AML-193 (cell line): ENCODE data around the gene GABARAP.
A peak's percentile ranks its signal among the peaks of the same experiment; 100 is the strongest.

ENCODE experiments used
- DNase-seq, 2 experiments: peaks; one replicate each; lab custom pipeline; 2025; lab: John Stamatoyannopoulos, UW

The GABARAP gene

DNA sequence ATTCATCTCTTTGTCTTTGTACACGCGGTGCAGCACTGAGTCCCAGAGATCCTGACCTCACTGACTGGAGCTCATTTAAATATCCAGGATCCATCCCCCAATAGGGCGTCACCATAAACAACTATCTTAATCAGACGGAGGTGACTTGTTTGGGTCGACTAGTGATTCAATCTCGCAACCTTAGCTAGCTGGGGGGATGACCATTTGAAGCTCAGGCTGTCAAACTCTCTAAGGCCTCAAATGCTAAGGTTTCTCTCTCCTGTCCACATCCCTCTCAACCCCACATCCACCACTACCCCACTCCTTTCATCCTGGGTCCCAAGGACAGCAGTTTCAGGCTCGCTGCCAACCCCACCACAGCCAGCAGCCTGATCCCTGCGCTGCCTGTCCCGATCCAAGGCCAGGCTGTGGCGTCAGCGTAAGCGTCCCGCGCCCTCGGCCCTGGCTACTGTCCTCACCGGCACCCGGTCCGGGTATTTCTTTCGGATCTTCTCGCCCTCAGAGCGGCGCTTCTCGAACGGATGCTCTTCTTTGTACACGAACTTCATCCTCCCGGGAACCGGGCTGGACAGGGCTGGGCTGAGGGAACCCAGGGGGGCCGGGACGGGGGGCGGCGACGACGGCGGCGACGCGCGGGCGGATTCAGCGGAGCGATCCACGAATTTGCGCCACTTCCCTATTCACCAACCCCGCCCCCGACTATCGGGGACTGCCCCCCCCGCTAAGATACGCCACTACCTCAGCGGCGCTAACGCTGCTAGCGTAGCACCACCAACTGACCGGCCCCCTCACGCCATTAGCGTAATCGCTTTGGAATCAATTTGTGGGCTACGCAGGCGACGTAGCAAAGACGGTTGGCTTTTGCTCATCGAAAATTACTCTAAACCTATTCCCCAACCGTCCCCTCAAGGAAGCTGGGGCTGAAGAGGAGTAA, at the start of gene GABARAP:
TSS of gene GABARAP (minus strand) at position 667 of the 934 bp plus-strand sequence. CDS start at position 548, 119 bp downstream.
- DNase-seq, result peak; percentile 39 to 47

DNA sequence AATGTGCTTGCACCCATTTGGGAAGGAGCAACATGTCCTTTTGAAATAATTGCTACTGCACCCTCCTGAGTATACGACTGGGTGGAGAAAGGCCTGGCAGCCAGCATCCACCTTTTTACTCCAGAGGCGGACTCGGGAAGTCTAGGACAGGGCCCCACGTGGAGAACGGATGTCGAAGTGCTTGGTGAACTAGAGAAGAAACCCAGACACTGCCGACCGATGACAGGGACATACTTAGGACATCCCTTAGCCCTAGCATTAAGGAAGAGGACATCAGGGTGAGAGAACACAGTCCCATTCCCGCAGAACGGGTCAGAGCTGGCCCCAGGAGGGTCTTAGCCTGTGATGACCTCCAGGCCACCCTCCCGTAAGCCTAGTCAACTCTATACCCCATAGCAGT, 48.4 kb upstream of the GABARAP start:
- DNase-seq, result no peak

DNA sequence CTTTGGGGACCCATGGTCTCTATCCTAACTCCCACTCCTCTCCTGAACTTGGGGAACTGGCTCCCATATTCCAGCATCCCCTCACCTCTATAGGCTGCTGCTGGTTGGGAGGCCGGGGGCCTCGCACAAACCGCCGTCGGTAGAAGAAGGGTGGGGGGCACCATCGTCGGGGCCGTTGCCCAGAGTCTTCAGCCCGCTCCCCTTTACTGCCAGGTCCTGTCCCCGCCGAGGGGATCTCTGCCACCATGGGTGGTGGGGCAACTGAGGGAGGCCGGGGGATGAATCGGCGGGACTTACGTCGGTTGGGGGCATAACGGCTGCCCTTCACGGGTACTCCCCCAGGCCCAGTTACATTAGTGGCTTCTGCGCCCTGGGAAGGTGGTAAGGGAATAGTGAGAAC, 47.9 kb upstream of the GABARAP start:
- no peak for DNase-seq

- no peak for DNase-seq
Observed at GRCh38 chr17:7289256-7290032, 47.2 kb upstream of the GABARAP start.

DNA sequence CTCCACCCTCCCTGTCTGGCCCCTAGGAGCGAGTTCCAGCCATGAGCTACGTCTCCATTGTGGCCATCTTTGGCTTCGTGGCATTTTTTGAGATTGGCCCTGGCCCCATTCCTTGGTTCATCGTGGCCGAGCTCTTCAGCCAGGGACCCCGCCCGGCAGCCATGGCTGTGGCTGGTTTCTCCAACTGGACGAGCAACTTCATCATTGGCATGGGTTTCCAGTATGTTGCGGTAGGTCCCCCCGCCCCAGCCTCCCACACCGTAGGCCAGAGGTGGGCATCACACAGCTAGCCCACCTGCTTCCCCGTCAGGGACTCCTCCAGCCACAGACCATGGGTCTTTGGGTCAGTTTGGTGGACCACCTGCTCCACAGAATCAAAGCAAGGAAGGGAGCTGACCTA, 43.4 kb upstream of the GABARAP start:
- no peak for DNase-seq

- DNase-seq, result no peak
Observed at GRCh38 chr17:7284911-7285310, 42.7 kb upstream of the GABARAP start.

DNA sequence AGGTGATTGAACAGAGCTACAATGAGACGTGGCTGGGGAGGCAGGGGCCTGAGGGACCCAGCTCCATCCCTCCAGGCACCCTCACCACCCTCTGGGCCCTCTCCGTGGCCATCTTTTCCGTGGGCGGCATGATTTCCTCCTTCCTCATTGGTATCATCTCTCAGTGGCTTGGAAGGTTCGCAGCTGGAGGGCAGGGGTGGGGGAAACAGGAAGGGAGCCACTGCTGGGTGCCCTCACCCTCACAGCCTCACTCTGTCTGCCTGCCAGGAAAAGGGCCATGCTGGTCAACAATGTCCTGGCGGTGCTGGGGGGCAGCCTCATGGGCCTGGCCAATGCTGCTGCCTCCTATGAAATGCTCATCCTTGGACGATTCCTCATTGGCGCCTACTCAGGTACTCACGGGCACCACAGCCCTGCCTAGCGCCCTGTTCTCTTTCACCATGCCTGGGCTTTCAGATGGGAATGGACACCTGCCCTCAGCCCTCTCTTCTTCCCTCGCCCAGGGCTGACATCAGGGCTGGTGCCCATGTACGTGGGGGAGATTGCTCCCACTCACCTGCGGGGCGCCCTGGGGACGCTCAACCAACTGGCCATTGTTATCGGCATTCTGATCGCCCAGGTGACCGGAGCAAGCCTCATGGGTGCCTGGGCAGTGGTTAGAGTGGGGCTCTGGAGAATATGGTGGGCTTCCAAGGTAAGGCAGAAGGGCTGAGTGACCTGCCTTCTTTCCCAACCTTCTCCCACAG, 41.4 kb upstream of the GABARAP start:
- DNase-seq, result no peak

DNA sequence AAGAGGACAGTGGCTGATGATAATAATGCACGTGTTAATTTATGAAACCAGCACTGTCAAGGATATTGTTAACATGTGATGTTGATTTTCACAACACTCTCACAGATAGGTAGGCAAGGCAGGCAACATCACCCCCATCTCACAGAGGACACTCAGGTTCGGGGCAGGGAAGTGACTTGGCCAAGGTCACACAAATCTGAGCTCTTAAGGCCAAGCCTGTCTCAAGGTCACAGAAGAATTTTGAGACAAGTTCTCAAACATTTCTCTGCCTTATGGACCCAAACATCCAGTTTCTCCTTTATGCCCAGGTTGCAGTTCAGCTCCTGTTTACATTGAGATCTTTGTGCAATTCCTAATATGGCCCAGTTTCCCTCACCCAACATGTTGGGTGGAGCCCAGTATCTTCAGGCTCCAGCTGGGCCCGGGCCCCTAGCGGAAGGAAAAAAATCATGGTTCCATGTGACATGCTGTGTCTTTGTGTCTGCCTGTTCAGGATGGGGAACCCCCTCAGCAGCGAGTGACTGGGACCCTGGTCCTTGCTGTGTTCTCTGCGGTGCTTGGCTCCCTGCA, 40.6 kb upstream of the GABARAP start:
- no peak for DNase-seq

- no peak for DNase-seq
Observed at GRCh38 chr17:7281953-7282751, 39.9 kb upstream of the GABARAP start.

DNA sequence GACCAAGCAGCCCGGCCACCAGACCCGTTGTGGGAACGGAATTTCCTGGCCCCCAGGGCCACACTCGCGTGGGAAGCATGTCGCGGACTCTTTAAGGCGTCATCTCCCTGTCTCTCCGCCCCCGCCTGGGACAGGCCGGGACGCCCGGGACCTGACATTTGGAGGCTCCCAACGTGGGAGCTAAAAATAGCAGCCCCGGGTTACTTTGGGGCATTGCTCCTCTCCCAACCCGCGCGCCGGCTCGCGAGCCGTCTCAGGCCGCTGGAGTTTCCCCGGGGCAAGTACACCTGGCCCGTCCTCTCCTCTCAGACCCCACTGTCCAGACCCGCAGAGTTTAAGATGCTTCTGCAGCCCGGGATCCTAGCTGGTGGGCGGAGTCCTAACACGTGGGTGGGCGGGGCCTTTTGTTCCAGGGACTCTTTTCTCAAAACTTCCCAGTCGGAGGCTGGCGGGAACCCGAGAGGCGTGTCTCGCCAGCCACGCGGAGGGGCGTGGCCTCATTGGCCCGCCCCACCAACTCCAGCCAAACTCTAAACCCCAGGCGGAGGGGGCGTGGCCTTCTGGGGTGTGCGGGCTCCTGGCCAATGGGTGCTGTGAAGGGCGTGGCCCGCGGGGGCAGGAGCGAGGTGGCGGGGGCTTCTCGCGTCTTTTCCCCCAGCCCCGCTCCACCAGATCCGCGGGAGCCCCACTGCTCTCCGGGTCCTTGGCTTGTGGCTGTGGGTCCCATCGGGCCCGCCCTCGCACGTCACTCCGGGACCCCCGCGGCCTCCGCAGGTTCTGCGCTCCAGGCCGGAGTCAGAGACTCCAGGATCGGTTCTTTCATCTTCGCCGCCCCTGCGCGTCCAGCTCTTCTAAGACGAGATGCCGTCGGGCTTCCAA, 39.1 kb upstream of the GABARAP start, which contains the start of gene SLC2A4:
TSS of gene SLC2A4 (plus strand) at position 645 of the 879 bp plus-strand sequence. CDS start at position 862, 217 bp downstream.
- DNase-seq, result peak; percentile 41 to 56

DNA sequence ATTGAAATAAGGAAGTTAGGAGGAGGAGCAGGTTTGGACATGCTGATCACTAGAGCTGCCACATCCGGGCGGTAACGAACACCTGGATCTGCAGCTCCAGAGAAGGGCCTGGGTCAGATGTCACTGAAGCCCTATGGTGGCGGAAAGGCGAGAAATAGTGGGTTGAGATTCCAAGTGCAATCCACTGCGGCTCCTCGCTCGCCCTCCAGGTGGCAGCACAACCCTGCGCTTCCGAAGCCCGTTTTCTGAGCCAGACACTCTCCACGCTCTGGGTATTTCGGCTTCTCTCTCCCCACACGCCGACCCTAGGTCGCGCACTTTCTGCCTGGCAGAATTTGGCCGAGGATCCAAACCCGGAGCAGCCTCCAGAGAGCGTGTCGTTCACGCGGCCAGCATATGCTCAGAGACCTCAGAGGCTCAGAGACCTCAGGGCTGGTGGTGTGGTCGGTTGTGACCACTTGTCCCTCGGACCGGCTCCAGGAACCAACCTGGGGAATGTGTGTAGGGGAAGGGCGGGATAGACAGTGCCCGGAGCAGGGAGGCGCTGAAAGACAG, 38.3 kb upstream of the GABARAP start:
- DNase-seq, result peak; percentile 45 to 46

GRCh38 chr17:7279448-7279847, 37.2 kb upstream of the GABARAP start:
- DNase-seq, result no peak

- DNase-seq, result no peak
Observed at GRCh38 chr17:7266784-7267183, 24.5 kb upstream of the GABARAP start.

GRCh38 chr17:7263801-7264078, 21.5 kb upstream of the GABARAP start:
- DNase-seq, result no peak

- no peak for DNase-seq
Observed at GRCh38 chr17:7262935-7263800, 20.9 kb upstream of the GABARAP start.

DNA sequence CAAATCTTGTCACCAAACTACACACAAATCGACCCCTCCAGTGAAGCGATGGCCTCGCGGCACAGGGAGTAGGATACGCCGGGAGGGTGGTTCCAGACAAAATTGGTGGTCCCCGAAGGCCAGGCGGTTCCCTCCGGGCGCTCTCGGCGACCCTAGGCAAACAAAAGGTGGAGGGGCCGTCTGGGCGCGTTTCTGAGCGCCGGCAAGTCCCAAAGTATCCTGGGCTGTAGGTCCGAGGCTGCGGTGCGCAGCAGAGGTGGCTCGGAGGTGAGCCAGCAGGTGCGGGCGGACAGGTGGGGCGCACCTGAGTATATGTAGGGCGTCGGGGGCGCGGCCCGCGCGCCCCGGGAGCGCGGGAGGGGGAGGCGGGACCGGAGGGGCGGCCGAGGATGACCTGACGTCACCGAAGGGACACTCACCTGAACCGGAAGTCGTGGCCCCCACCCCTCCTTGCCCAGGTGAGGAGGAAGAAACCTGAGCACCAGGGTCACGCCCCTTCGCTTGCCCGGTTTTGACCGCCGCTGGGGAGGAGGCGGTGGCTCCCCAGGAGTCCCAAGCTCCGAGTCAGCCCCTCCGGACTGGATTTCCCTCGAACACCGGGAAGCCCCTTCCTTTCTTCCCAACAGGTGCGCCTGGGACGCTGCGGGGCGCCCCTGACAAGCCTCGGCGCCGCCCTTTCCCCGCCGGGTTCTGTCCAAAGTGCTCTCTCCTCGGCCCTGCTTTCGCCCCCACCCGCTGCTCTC, 20.1 kb upstream of the GABARAP start, which contains the start of gene CLDN7:
TSS of gene CLDN7 (minus strand) at position 287 of the 743 bp plus-strand sequence. CDS start 435 bp downstream, outside the sequence.
- no peak for DNase-seq

DNA sequence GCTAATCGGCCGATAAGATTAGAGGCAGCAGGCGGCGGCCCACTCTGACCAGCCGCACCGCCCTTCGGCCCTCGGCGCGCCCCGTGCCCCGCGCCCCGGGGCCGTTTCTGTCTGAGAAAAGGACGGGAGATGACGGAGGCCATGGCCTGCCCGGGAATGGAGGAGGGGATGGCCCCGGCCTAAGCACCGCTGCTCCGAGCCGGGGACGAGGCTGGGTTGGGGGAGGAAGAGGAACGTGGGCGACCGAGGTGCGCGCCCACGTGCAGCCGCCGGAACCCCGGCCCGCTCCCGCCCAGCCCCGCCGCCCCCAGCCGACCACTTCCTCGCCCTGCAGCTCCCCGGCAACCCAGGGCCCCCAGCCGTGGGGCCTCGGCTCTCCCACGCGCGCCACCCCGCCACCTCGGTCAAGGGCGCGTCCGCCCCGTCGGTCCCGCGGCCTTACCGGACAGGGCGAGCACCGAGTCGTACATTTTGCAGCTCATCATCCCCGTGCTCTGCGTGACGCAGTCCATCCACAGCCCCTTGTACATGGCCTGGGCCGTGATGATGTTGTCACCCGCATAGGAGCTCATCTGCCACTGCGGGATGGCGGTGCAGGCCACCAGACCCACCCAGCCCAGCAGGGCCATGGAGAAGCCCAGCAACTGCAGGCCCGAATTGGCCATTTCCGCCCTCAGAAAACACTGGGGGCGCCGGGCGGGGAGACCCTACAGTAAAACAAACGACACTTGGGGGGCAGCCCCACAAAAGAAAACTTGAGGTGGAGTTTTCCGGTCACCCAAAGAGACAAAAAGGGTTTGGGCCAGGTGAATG, 19.3 kb upstream of the GABARAP start:
- no peak for DNase-seq
